GM12872 (cell line): ENCODE results near the gene GAS6.

Source experiments
- TF ChIP-seq, protein P1 (sequence below): IDR thresholded peaks from 3 replicates; pipeline ENCODE4 v1.5.1; 2011; ENCODE audit warnings: low read depth, mild to moderate bottlenecking, low read length, moderate library complexity; ENCODE audit not compliant: insufficient read depth

Gene GAS6

DNA sequence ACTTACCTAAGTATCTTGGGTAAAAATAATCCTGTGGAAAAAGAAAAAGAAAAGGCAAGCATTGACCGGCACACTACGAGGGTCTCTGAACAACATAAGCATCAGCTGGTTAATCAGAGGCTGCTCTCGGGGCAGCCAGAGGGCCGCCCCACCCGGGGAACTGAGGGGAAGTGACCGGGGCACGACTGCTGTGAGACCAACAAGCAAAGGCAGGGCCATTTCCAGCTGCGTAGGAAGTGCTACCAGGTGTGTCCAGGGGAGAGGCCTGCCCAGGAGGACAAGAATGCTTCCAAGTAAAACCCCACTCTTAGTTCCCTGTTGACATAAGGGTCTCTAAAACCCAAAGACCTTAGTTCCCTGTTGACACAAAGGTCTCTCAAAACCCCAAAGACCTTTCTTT is 15.9 kb downstream of the GAS6 start:
- TF ChIP-seq, protein P1, sequence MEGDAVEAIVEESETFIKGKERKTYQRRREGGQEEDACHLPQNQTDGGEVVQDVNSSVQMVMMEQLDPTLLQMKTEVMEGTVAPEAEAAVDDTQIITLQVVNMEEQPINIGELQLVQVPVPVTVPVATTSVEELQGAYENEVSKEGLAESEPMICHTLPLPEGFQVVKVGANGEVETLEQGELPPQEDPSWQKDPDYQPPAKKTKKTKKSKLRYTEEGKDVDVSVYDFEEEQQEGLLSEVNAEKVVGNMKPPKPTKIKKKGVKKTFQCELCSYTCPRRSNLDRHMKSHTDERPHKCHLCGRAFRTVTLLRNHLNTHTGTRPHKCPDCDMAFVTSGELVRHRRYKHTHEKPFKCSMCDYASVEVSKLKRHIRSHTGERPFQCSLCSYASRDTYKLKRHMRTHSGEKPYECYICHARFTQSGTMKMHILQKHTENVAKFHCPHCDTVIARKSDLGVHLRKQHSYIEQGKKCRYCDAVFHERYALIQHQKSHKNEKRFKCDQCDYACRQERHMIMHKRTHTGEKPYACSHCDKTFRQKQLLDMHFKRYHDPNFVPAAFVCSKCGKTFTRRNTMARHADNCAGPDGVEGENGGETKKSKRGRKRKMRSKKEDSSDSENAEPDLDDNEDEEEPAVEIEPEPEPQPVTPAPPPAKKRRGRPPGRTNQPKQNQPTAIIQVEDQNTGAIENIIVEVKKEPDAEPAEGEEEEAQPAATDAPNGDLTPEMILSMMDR: no peak

DNA sequence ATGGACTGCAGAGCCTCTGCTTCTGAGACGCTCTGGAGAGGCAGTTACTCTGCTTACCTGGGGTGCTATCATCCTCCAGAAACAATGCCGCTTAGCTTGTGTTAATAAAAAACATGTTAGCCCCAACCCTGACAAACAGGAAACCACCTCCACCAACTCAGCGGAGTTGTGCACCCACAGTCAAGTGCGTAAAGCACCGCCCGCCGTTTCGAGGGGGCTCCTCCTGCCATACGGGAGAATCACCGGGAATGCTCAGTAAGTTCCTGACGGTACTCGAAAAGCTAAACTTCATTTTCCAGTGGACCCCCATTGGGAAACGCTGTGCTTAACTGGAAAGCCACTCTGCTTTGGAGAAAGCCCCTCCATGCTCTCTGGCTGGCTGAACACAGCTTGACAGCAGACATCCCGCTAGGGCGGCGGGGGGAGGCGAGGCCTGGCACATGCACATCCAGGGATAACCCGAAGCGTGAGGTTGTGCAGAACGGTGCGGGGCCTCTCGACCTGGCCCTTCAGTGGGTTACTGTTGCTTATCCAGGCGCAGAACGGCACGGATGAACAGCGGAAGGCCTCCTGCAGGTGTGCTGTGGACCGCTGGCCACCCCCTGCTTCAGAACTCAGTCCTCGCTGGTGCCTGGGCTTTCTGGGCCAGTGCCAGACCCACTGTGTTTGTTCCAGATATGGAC is 17.1 kb downstream of the GAS6 start:
- TF ChIP-seq, protein P1: no peak

DNA sequence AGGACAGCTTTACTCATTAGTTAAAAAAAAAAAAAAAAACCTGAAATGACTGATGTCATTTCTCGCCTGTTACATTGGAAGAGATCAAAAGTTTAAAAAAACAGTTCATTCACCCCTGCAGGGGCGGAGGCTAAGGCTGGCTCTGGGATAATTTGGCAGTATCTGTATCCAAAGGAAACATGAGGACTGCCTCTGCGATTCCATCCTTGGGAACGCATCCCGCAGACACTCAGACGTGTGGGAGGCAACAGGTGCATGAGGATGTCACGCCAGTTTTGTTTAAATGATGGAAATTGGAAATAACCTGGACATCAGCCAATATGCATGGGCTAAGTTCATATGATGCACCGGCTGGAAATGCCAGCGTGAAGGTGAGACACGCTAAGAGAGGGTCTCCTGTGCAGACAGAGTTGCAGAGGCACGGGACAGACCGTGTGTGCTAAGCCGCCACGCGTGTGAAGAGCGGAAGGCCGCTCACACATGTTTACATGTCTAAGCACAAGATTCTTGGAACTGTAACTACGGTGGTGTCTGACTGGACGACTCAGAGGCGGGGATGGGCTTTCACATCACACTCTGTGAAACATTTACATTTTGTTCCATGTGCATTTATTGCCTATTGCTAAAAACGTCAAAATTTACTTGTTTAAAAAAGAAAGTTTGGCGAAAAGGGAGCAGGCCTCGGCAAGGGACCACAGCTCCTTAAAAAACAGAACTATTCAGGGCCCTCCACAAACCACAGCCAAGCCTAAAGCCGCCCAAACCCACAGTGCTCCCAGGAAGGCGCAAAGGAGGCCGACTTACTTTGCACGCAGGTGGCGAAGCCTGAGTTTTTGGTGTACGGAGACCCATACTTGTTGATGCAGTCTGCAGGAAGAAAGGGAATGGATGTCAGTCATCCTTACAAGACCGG is 17.9 kb downstream of the GAS6 start:
- TF ChIP-seq, protein P1: no peak

DNA sequence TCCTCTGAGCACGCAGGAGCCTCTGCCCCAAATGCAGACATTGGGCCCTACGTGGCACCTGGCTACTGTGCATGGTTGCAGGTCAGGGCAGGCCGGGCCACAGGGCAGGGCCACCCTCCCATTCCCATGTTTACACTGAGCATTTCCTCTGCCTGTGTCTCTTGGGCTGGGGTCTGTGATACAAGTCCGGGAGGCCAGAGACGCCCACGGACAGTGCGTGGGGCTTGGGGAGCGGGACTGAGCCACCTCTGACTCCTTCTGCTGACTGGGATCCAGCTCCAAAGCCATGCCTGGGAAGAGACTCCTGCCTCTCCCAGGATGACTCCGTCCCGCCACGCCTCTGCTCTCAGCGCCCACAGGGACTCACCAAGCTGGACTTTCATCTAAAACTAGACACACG is 18.8 kb downstream of the GAS6 start:
- TF ChIP-seq, protein P1: no peak

DNA sequence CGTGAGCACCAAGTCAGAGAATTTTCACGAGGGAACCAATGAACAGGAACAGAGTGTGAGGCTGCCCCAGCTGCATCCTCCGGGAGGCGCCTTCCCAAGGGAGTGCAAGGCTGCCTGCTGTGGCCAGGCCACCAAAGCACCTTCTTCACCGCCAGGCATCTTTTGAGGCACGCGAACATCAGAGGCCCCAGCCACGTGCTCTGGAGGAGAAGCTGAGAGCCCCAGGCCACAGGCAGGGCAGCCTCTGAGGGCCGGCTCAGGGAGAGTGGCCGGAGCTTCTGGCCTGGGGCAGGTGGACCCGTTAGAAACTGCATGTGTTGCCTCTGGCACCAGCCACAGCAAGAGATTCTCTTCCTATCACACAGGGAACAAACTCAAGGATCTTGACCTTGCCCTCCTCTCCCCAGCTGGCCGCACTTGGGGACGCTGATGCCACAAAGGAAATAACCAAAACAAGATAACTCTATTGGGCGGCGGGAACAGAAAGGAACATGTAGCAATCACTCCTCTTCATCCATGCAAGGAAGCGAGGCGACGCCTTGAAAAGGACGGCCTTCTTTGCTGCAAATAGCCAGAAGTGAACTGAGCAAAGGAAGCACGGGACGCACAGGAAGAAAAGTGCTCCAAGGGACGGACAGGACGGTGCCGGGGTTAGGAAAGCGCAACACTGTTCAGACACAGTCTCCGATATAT is 19.9 kb downstream of the GAS6 start:
- TF ChIP-seq, protein P1: no peak

DNA sequence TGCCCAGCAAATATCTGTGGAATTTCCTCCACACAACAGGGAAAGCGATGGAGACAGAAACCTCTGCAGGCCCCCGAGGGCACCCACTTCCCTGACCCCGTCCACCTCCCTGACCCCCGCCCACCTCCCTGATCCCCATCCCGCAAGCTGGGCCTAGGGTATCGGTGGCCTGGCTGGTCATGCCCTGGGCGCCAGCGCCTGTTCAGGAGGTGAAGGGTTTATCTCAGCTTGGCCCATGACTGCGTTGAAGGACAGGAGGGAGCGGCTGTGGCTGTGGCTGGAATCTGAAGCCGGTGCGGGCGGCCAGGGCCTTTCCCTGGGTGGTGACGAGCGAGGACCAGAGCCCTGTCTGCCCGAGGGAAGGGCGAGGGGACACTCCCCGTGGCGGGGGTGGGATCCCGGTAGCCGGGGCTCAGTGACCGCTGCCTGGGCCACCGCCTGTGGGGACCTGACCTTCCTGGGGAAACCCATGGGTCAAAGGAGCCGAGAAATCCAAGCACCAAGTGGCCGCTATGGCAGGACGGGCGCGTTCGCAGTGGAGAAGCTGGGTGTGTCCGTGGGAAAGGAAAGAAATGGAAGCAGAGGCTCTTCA is 20.7 kb downstream of the GAS6 start:
- TF ChIP-seq, protein P1: no peak
